Skeletal muscle satellite cell (primary cell): ENCODE measurements around the gene SLC25A28.
"Not testable (repeated sequence)": the region's sequence is repeated elsewhere in the genome, so short reads cannot be mapped to it uniquely, and the experiment has no call there.

Experiments
- H3K27me3 ChIP-seq: 2 replicates; pipeline ENCODE4 v1.7.0; 2013; ENCODE audit warnings: low read length; ENCODE audit not compliant: control insufficient read depth, insufficient read depth
- H3K36me3 ChIP-seq: 2 replicates; pipeline ENCODE4 v1.7.0; 2013; ENCODE audit warnings: mild to moderate bottlenecking, control low read depth, low read length; ENCODE audit not compliant: insufficient read depth
- H3K4me1 ChIP-seq: 2 replicates; pipeline ENCODE4 v1.7.0; 2013; ENCODE audit warnings: low read length; ENCODE audit not compliant: control insufficient read depth, insufficient read depth
- H3K4me2 ChIP-seq: 2 replicates; pipeline ENCODE4 v1.7.0; 2013; ENCODE audit warnings: mild to moderate bottlenecking, low read length
- H3K4me3 ChIP-seq: 2 replicates; pipeline ENCODE4 v1.7.0; 2013; ENCODE audit warnings: low read length
- H3K9ac ChIP-seq: 2 replicates; pipeline ENCODE4 v1.7.0; 2013; ENCODE audit warnings: mild to moderate bottlenecking, low read depth, low read length, moderate library complexity
- H3K9me3 ChIP-seq: replicated peaks from 2 replicates; pipeline ENCODE4 v1.7.0; 2013; ENCODE audit warnings: mild to moderate bottlenecking, control low read depth, low read length

The SLC25A28 gene

DNA sequence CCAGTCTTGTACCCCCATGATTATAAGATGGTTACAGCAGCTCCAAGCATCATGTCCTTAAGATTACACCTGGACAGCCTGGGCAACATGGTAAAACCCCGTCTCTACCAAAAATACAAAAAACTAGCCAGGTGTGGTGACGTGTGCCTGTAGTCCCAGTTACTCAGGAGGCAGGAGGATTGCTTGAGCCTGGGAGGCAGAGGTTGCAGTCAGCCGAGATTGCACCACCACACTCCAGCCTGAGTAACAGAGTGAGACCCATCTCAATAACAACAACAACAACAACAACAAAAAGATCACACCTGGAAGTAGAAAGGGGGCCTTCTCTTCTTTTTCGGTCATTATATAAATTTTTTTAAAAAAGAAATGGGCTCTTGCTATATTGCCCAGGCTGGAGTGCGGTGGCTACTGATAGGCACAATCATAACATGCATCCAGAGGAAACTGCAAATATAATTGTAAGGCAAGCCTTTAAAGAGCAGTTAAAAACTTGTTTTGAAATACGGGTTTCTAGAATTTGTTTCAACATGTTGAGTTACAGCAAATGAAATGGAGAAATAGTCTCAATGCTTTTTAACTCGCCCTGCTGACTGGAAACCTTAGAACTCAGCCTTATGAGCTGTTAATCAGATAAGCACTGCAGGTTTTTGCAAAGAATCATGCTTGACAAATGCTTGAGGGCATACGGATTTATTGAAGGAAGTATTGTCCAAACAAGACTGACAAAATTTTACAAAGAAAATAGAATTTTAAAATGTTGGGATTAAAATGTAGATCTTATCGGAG is 34.3 kb upstream of the SLC25A28 start:
- Histone ChIP-seq H3K27me3 (no peaks in the 10 kb centered on the region), H3K4me2 (no peak overlapping the region), H3K36me3 (no peaks in the 10 kb centered on the region), H3K9me3 (no peaks in the 10 kb centered on the region), H3K4me1 (peaks cover 5% of the 10 kb centered on the region), H3K9ac (no peak overlapping the region), H3K4me3 (no peak overlapping the region)

DNA sequence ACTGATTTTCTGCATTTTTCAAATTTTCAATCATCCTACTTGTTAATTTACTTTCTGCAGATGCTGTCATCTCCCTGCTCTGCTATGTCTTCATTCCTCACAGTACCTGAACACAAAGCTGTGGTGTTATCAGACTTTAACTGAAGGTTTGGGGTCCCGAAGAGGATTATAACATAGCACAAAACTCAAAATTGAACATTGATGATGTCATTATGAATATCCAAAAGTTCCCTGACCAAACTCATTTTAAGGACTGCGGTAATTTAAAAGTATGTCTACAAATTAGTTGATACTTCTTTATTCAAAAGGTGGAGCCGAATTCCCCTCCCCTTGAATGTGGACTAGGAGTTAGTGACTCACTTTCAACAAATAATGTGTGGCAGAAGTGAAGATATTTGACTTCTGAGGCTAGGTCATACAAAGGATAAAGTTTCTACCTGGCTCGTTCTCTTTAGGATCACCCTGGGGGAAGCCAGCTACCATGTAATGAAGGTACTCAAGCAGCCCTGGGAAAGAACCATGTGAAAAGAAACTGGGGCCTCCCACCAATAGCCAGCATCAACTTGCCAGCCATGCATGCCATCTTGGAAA is 32.7 kb upstream of the SLC25A28 start:
- no peak overlapping the region for H3K4me3 ChIP-seq
- H3K9ac ChIP-seq: no peak overlapping the region
- H3K36me3 ChIP-seq: no peaks in the 10 kb centered on the region
- H3K27me3 ChIP-seq: no peaks in the 10 kb centered on the region
- H3K4me1 ChIP-seq: no peaks in the 10 kb centered on the region
- H3K4me2 ChIP-seq: no peak overlapping the region
- H3K9me3 ChIP-seq: no peaks in the 10 kb centered on the region

DNA sequence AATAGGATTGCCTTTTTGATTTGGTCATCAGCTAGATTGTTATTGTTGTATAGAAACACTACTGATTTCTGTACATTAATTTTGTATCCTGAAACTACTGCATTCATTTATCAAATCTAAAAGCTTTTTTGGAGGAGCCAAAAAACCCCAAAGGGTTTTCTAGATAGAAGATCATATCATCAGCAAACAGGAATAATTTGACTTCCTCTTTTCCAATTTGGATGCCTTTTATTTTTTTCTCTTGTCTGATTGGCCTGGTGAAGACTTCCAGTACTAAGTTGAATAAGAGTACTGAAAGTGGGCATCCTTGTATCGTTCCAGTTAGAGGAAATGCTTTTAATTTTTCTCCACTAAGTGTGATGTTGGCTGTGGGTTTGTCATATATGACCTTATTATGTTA is 28.5 kb upstream of the SLC25A28 start:
- no peaks in the 10 kb centered on the region for H3K36me3 ChIP-seq
- H3K27me3 ChIP-seq: no peaks in the 10 kb centered on the region
- no peaks in the 10 kb centered on the region for H3K9me3 ChIP-seq
- no peak overlapping the region for H3K4me2 ChIP-seq
- H3K9ac ChIP-seq: no peak overlapping the region
- no peaks in the 10 kb centered on the region for H3K4me1 ChIP-seq
- no peak overlapping the region for H3K4me3 ChIP-seq

DNA sequence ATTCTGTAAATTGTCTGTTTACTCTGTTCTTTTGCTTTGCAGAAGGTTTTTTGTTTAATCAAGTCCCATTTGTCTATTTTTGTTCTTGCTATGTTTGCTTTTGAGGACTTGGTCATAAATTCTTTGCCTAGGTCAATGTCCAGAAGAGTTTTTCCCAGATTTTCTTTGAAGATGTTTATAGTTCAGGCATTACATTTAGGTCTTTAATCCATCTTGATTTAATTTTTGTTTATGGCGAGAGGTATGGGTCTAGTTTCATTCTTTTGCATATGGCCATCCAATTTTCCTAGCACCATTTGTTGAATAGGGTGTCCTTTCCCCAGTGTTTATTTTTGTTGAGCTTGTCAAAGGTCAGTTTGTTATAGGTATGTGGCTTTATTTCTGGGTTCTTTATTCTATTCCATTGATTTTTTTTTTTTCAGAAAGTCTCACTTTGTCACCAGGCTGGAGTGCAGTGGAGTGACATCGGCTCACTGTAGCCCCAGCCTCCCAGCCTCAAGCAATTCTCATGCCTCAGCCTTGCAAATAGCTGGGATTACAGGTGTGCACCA is 27.4 kb upstream of the SLC25A28 start:
- no peak overlapping the region for H3K4me2 ChIP-seq
- H3K27me3 ChIP-seq: no peaks in the 10 kb centered on the region
- H3K9me3 ChIP-seq: no peaks in the 10 kb centered on the region
- no peak overlapping the region for H3K4me3 ChIP-seq
- H3K36me3 ChIP-seq: no peaks in the 10 kb centered on the region
- no peaks in the 10 kb centered on the region for H3K4me1 ChIP-seq
- no peak overlapping the region for H3K9ac ChIP-seq

DNA sequence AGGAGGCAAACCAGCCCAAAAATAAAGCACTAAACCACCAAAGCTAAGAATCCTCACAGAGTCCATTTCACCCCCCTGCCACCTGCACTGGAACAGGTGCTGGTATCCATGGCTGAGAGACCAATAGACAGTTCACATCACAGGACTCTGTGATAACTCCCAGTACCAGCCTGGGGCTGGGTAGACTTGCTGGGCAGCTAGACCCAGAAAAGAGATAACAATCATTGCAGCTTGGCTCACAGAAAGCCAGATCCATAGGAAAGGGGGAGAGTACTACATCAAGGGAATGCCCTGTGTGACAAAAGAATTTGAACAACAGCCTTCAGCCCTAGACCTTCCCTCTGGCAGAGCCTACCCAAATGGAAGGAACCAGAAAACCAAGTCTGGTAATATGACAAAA is 13.6 kb upstream of the SLC25A28 start:
- no peaks in the 10 kb centered on the region for H3K27me3 ChIP-seq
- no peak overlapping the region for H3K9ac ChIP-seq
- no peak overlapping the region for H3K4me2 ChIP-seq
- no peaks in the 10 kb centered on the region for H3K9me3 ChIP-seq
- no peak overlapping the region for H3K4me3 ChIP-seq
- H3K36me3 ChIP-seq: no peaks in the 10 kb centered on the region
- H3K4me1 ChIP-seq: no peaks in the 10 kb centered on the region

DNA sequence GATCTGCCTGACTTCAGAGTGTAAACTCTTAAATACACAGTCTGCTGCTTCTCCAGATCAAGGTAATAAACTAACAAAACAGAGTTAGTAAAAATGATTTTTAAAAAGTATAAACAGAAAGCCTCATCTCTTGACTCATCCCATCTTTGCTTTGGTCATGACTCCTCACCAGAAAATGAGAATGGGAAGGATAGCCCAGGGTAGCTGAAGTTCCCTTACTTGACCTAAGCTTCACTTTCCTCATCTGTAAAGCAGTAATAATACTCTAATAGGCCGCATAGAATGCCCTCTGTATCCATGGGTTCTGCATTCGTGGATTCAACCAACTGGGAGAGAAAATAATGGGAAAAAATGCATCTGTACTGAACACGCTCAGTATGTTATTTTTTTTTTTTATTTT is 11.3 kb upstream of the SLC25A28 start:
- H3K4me1 ChIP-seq: no peaks in the 10 kb centered on the region
- H3K9me3 ChIP-seq: no peaks in the 10 kb centered on the region
- no peaks in the 10 kb centered on the region for H3K27me3 ChIP-seq
- no peak overlapping the region for H3K4me3 ChIP-seq
- no peak overlapping the region for H3K9ac ChIP-seq
- no peak overlapping the region for H3K4me2 ChIP-seq
- H3K36me3 ChIP-seq: no peaks in the 10 kb centered on the region

DNA sequence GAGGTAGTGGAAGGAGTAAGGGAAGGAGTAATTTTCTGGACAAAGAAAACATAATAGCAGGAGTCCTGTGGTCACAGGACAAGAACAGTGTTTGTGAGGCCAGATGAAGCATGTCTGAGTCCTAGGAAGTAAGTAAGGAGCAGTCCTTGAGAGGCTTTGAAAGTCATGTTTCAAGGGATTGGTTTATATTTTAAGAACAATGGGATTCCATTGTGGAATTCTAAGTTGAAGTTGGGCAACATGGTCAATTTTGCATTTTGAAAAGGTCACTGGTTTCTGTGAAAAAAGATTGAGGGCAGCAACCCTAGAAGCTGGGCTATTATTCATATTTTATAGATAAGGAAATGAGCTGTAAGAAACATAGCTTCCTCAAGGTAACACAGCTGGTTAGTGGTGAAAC is 10.8 kb upstream of the SLC25A28 start:
- no peak overlapping the region for H3K9ac ChIP-seq
- H3K9me3 ChIP-seq: no peaks in the 10 kb centered on the region
- no peak overlapping the region for H3K4me3 ChIP-seq
- H3K4me1 ChIP-seq: no peaks in the 10 kb centered on the region
- H3K36me3 ChIP-seq: no peaks in the 10 kb centered on the region
- no peak overlapping the region for H3K4me2 ChIP-seq
- no peaks in the 10 kb centered on the region for H3K27me3 ChIP-seq

DNA sequence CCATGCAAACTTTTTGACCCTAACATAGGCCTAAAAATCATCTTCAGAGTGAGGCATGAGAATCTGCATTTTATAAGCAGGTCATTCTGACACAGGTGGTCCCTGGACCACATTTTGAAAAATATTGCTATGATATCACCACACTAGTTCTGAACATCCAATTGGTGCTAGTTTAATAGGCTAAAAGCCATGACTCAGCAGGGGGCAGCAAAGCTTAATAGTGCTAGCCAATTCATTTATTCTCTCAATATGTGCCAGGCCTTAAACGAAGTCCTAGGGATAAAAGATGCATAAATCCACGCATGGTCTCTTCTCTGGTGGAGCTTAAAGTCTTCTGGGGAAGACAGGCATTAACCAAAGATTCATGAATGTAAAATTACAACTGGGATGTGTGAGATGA is 10.2 kb upstream of the SLC25A28 start:
- H3K9ac ChIP-seq: no peak overlapping the region
- H3K4me3 ChIP-seq: no peak overlapping the region
- H3K9me3 ChIP-seq: no peaks in the 10 kb centered on the region
- H3K4me1 ChIP-seq: no peaks in the 10 kb centered on the region
- no peak overlapping the region for H3K4me2 ChIP-seq
- no peaks in the 10 kb centered on the region for H3K27me3 ChIP-seq
- no peaks in the 10 kb centered on the region for H3K36me3 ChIP-seq

DNA sequence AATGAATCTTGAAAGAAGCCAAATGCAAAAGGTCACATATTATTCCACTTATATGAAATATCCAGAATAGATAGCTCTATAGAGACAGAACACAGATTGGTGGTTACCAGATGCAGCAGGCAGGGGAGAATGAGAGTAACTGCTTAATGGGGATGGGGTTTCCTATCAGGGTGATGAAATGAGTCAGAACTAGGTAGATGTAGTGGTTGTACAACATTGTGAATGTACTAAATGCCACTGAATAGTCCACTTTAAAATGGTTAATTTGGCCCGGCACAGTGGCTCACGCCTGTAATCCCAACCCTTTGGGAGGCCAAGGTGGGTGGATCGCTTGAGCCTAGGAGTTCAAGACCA is 9.4 kb upstream of the SLC25A28 start:
- no peak overlapping the region for H3K4me2 ChIP-seq

DNA sequence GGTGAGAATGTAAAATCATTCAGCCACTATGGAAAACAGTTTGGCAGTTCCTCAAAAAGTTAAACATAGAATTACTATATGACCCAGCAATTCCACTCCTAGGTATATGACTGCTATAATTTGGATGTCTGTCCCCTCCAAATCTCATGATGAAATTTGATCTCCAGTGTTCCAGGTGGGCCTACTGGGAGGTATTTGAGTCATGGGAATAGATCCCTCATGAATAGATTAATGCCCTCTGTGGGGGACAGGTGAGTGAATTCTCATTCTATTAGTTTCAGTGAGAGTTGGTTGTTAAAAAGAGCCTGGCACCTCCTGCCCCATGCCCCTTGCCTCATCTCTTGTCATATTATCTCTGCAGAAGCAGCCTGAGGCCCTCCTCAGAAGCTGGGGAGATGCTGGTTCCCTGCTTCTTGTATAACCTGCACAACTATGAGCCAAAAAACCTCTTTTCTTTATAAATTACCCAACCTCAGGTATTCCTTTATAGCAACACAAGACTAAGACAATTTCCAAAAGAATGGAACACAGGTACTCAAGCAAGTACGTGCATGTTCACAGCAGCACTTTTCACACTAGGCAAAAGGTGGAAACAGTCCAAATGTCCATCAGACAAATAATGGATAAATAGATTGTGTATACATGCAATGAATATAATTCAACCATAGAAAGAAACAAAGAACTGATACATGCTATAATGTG is 8.8 kb upstream of the SLC25A28 start:
- Histone ChIP-seq H3K9me3 (no peaks in the 10 kb centered on the region), H3K4me3 (no peak overlapping the region), H3K4me2 (no peak overlapping the region), H3K27me3 (no peaks in the 10 kb centered on the region), H3K9ac (no peak overlapping the region), H3K4me1 (no peaks in the 10 kb centered on the region), H3K36me3 (no peaks in the 10 kb centered on the region)

More for the DNA sequence above, 9.4 kb upstream of the SLC25A28 start:
- H3K9ac ChIP-seq: no peak overlapping the region
- no peaks in the 10 kb centered on the region for H3K4me1 ChIP-seq
- no peak overlapping the region for H3K4me3 ChIP-seq
- no peaks in the 10 kb centered on the region for H3K36me3 ChIP-seq
- H3K27me3 ChIP-seq: no peaks in the 10 kb centered on the region
- no peaks in the 10 kb centered on the region for H3K9me3 ChIP-seq

DNA sequence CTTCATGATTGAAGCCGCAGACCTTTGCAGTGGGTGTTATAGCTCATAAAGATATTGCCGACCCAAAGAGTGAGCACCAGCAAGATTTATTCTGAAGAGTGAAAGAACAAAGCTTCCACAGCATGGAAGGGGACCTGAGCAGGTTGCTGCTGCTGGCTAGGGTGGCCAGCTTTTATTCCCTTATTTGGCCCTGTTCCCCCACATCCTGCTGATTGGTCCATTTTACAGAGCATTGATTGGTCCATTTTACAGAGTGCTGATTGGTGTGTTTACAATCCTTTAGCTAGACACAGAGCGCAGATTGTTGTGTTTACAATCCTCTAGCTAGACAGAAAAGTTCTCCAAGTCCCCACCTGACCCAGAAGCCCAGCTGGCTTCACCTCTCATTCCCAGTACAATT is 4.9 kb upstream of the SLC25A28 start:
- H3K4me1 ChIP-seq, H3K27me3 ChIP-seq, H3K36me3 ChIP-seq, H3K4me3 ChIP-seq, H3K9me3 ChIP-seq, H3K9ac ChIP-seq, H3K4me2 ChIP-seq: not testable (repeated sequence)
